ENCODE measurements around the gene PLCH2.
A peak's percentile ranks its signal among the peaks of the same experiment; 100 is the strongest.
"Not testable (repeated sequence)": the region's sequence is repeated elsewhere in the genome, so short reads cannot be mapped to it uniquely, and the experiment has no call there.

Gene PLCH2

GRCh38 chr1:2549367-2550029, 73.4 kb downstream of the PLCH2 start:
- not testable (repeated sequence) for DNase-seq

GRCh38 chr1:2550309-2550861, 74.3 kb downstream of the PLCH2 start:
- not testable (repeated sequence) for DNase-seq

- DNase-seq, result not testable (repeated sequence)
Measured at GRCh38 chr1:2551544-2551943, 75.5 kb downstream of the PLCH2 start.

GRCh38 chr1:2552189-2552588, 76.1 kb downstream of the PLCH2 start:
- no peak for DNase-seq

- not testable (repeated sequence) for DNase-seq
Measured at GRCh38 chr1:2553076-2553475, 77.0 kb downstream of the PLCH2 start.

- no peak for DNase-seq
Measured at GRCh38 chr1:2553871-2554620, 78.0 kb downstream of the PLCH2 start.

GRCh38 chr1:2554621-2555387, 78.7 kb downstream of the PLCH2 start:
- peak; percentile 65 for DNase-seq

All from activated T-cell treated with anti-CD3 and anti-CD28 coated beads, Interleukin-2, amount 50 U/mL, for 1 hour (primary cell).